ENCODE data around the gene ADAMTS17.
"Not testable (repeated sequence)": the region's sequence is repeated elsewhere in the genome, so short reads cannot be mapped to it uniquely, and the experiment has no call there.

The ADAMTS17 gene

GRCh38 chr15:99959326-99959725 is 382.4 kb downstream of the ADAMTS17 start:
- DNase-seq: no peak

- DNase-seq: no peak
Observed at GRCh38 chr15:99958426-99959097, 383.2 kb downstream of the ADAMTS17 start.

- no peak for DNase-seq
Observed at GRCh38 chr15:99957642-99958013, 384.1 kb downstream of the ADAMTS17 start.

GRCh38 chr15:99956820-99957641 is 384.7 kb downstream of the ADAMTS17 start:
- DNase-seq: no peak

- no peak for DNase-seq
Observed at GRCh38 chr15:99956022-99956775, 385.6 kb downstream of the ADAMTS17 start.

- no peak for DNase-seq
Observed at GRCh38 chr15:99955532-99955931, 386.2 kb downstream of the ADAMTS17 start.

GRCh38 chr15:99955181-99955525 is 386.6 kb downstream of the ADAMTS17 start:
- no peak for DNase-seq

- DNase-seq: peak; percentile 30
Observed at GRCh38 chr15:99954361-99955180, 387.2 kb downstream of the ADAMTS17 start.

GRCh38 chr15:99953886-99954285 is 387.9 kb downstream of the ADAMTS17 start:
- DNase-seq: no peak

- DNase-seq: peak; percentile 89
Observed at GRCh38 chr15:99951511-99951910, 390.3 kb downstream of the ADAMTS17 start.

GRCh38 chr15:99944131-99944530 is 397.6 kb downstream of the ADAMTS17 start:
- no peak for DNase-seq

GRCh38 chr15:99943466-99943865 is 398.3 kb downstream of the ADAMTS17 start:
- DNase-seq: no peak

GRCh38 chr15:99932676-99933402 is 408.9 kb downstream of the ADAMTS17 start:
- no peak for DNase-seq

- DNase-seq: no peak
Observed at GRCh38 chr15:99931703-99932603, 409.8 kb downstream of the ADAMTS17 start.

- DNase-seq: no peak
Observed at GRCh38 chr15:99930696-99931095, 411.1 kb downstream of the ADAMTS17 start.

GRCh38 chr15:99929266-99929665 is 412.5 kb downstream of the ADAMTS17 start:
- no peak for DNase-seq

GRCh38 chr15:99928429-99928981 is 413.3 kb downstream of the ADAMTS17 start:
- peak; percentile 60 for DNase-seq

GRCh38 chr15:99926532-99926931 is 415.2 kb downstream of the ADAMTS17 start:
- DNase-seq: not testable (repeated sequence)

- DNase-seq: no peak
Observed at GRCh38 chr15:99925661-99926461, 415.9 kb downstream of the ADAMTS17 start.

- peak; percentile 12 for DNase-seq
Observed at GRCh38 chr15:99923711-99924110, 418.1 kb downstream of the ADAMTS17 start.
